H9 (cell line): ENCODE results near the gene DMRT3. TPM values are rescaled to one million over a fixed set of nuclear protein-coding genes. Genes with fewer than 3 reads are reported as not detected.

Experiments
- DNase-seq: peaks from one replicate; pipeline ENCODE4 v3.0.0-alpha.2; 2017
- H2AFZ ChIP-seq: one replicate; pipeline ENCODE4 v1.6.1; 2013; ENCODE audit warnings: mild to moderate bottlenecking, low read length, control low read depth, moderate library complexity
- H2AK5ac ChIP-seq: 2 replicates; pipeline ENCODE4 v1.6.1; 2013; ENCODE audit warnings: low read length, control low read depth, mixed read lengths; ENCODE audit not compliant: insufficient read length
- H2BK120ac ChIP-seq: one replicate; pipeline ENCODE4 v1.6.1; 2013; ENCODE audit warnings: low read depth, mild to moderate bottlenecking, low read length, control low read depth, inconsistent platforms; ENCODE audit not compliant: poor library complexity, severe bottlenecking
- H2BK12ac ChIP-seq: 2 replicates; pipeline ENCODE4 v1.6.1; 2013; ENCODE audit warnings: low read length, control low read depth, mixed read lengths, low read depth; ENCODE audit not compliant: insufficient read length
- H2BK15ac ChIP-seq: 2 replicates; pipeline ENCODE4 v1.6.1; 2013; ENCODE audit warnings: low read depth, low read length, control low read depth
- H2BK20ac ChIP-seq: one replicate; pipeline ENCODE4 v1.6.1; 2013; ENCODE audit warnings: low read depth, mild to moderate bottlenecking, low read length, control low read depth, inconsistent platforms; ENCODE audit not compliant: poor library complexity, severe bottlenecking
- H2BK5ac ChIP-seq: 2 replicates; pipeline ENCODE4 v1.6.1; 2013; ENCODE audit warnings: low read length, control low read depth, mixed read lengths; ENCODE audit not compliant: insufficient read length
- H3K14ac ChIP-seq: 2 replicates; pipeline ENCODE4 v1.6.1; 2013; ENCODE audit warnings: low read length, control low read depth; ENCODE audit not compliant: insufficient read depth
- H3K18ac ChIP-seq: 2 replicates; pipeline ENCODE4 v1.6.1; 2013; ENCODE audit warnings: low read depth, mild to moderate bottlenecking, mixed read lengths, low read length, control low read depth; ENCODE audit not compliant: insufficient read length
- H3K23ac ChIP-seq: 2 replicates; pipeline ENCODE4 v1.6.1; 2013; ENCODE audit warnings: low read length, control low read depth, mixed read lengths, low read depth; ENCODE audit not compliant: insufficient read length
- H3K23me2 ChIP-seq: 2 replicates; pipeline ENCODE4 v1.6.1; 2013; ENCODE audit warnings: low read depth, mild to moderate bottlenecking, mixed read lengths, low read length, control low read depth; ENCODE audit not compliant: insufficient read length, poor library complexity, severe bottlenecking
- H3K27ac ChIP-seq: 2 replicates; pipeline ENCODE4 v1.5.1; 2013; ENCODE audit warnings: low read length, control low read depth, mixed read lengths, low read depth; ENCODE audit not compliant: insufficient read length
- H3K27me3 ChIP-seq: 2 replicates; pipeline ENCODE4 v1.6.1; 2013; ENCODE audit warnings: low read length, control low read depth, inconsistent platforms; ENCODE audit not compliant: insufficient read depth
- H3K4ac ChIP-seq: 2 replicates; pipeline ENCODE4 v1.6.1; 2013; ENCODE audit warnings: low read depth, mild to moderate bottlenecking, control low read depth, inconsistent platforms, low read length, moderate library complexity
- H3K4me1 ChIP-seq: 2 replicates; pipeline ENCODE4 v1.6.1; 2013; ENCODE audit warnings: low read length, control low read depth, inconsistent platforms; ENCODE audit not compliant: insufficient read depth
- H3K4me2 ChIP-seq: 2 replicates; pipeline ENCODE4 v1.6.1; 2013; ENCODE audit warnings: low read length, control low read depth, mixed read lengths; ENCODE audit not compliant: insufficient read length, insufficient read depth
- H3K56ac ChIP-seq: 2 replicates; pipeline ENCODE4 v1.6.1; 2013; ENCODE audit warnings: low read depth, mild to moderate bottlenecking, mixed read lengths, low read length, control low read depth; ENCODE audit not compliant: insufficient read length
- H3K79me1 ChIP-seq: 2 replicates; pipeline ENCODE4 v1.6.1; 2013; ENCODE audit warnings: low read depth, mild to moderate bottlenecking, moderate library complexity, low read length, control low read depth, inconsistent platforms; ENCODE audit not compliant: insufficient read depth, poor library complexity, severe bottlenecking
- H3K79me2 ChIP-seq: 2 replicates; pipeline ENCODE4 v1.6.1; 2013; ENCODE audit warnings: low read length, control low read depth, inconsistent platforms; ENCODE audit not compliant: insufficient read depth
- H3K9ac ChIP-seq: 2 replicates; pipeline ENCODE4 v1.6.1; 2013; ENCODE audit warnings: low read length, control low read depth, mixed read lengths; ENCODE audit not compliant: insufficient read length; ENCODE audit errors: extremely low read depth
- H3K9me3 ChIP-seq: one replicate; pipeline ENCODE4 v1.6.1; 2013; ENCODE audit warnings: low read depth, low read length, inconsistent platforms; ENCODE audit not compliant: control insufficient read depth
- H3T11ph ChIP-seq: one replicate; pipeline ENCODE4 v1.6.1; 2013; ENCODE audit warnings: mild to moderate bottlenecking, low read length, control low read depth, inconsistent platforms
- H4K20me1 ChIP-seq: one replicate; pipeline ENCODE4 v1.6.1; 2013; ENCODE audit not compliant: control insufficient read depth, insufficient read length, insufficient read depth
- H4K5ac ChIP-seq: 2 replicates; pipeline ENCODE4 v1.6.1; 2013; ENCODE audit warnings: low read depth, mild to moderate bottlenecking, mixed read lengths, low read length, control low read depth; ENCODE audit not compliant: insufficient read length
- H4K8ac ChIP-seq: replicated peaks from 2 replicates; pipeline ENCODE4 v1.6.1; 2013; ENCODE audit warnings: low read length, control low read depth, mixed read lengths, low read depth; ENCODE audit not compliant: insufficient read length
- H4K91ac ChIP-seq: 2 replicates; pipeline ENCODE4 v1.6.1; 2013; ENCODE audit warnings: low read depth, mild to moderate bottlenecking, moderate library complexity, mixed read lengths, low read length, control low read depth; ENCODE audit not compliant: insufficient read length
- H3K27ac Mint-ChIP-seq, 3 experiments: 2 replicates in 2 of 3; 3 replicates in 1 of 3; pipeline ENCODE4 v1.8.0; 2020 to 2021; ENCODE audit warnings: mixed read lengths in 3 of 3, mild to moderate bottlenecking in 1 of 3, moderate library complexity in 1 of 3
- H3K27me3 Mint-ChIP-seq: 2 replicates; pipeline ENCODE4 v1.8.0; 2021; ENCODE audit warnings: low read depth, mild to moderate bottlenecking, moderate library complexity, mixed read lengths
- H3K36me3 Mint-ChIP-seq, 3 experiments: 2 replicates in 2 of 3; 3 replicates in 1 of 3; pipeline ENCODE4 v1.8.0; 2020 to 2021; ENCODE audit warnings: low read depth in 3 of 3, mixed read lengths in 3 of 3; ENCODE audit not compliant: insufficient read depth in 1 of 3
- H3K4me1 Mint-ChIP-seq, 2 experiments: 2 replicates each; pipeline ENCODE4 v1.8.0; 2020; ENCODE audit warnings: mixed read lengths in 2 of 2
- H3K4me3 Mint-ChIP-seq, 2 experiments: 2 replicates in 1 of 2; 3 replicates in 1 of 2; pipeline ENCODE4 v1.8.0; 2020 to 2021; ENCODE audit warnings: mild to moderate bottlenecking in 2 of 2, mixed read lengths in 2 of 2, moderate library complexity in 1 of 2
- H3K9me3 Mint-ChIP-seq, 2 experiments: 2 replicates in 1 of 2; 3 replicates in 1 of 2; pipeline ENCODE4 v1.8.0; 2020; ENCODE audit warnings: mild to moderate bottlenecking in 2 of 2, mixed read lengths in 2 of 2, moderate library complexity in 1 of 2
- WGBS: extraction: QIAGEN DNeasy Blood & Tissue Kit; methylation state at CpG from one replicate; pipeline ENCODE4 v1.1.7; 2013; ENCODE audit warnings: missing lambda C conversion rate, low lambda C conversion rate, mixed read lengths; ENCODE audit not compliant: insufficient read length; ENCODE audit errors: extremely low coverage; 5-methylcytosine and 5-hydroxymethylcytosine counted together
- total RNA-seq: library from RNA; stranded (reverse); gene quantifications from 2 replicates; pipeline ENCODE4 v1.2.1, GENCODE V29; 2021
- TF ChIP-seq, protein P1 (sequence below): fragments of 200-600 bp; sonication (generic); conservative IDR thresholded peaks from 3 replicates; pipeline ENCODE4 v1.8.0; 2021; ENCODE audit warnings: antibody characterized with exemption, mild to moderate bottlenecking

DMRT3 gene
- total RNA-seq, 1 experiment from 2014 or later: not detected

DNA sequence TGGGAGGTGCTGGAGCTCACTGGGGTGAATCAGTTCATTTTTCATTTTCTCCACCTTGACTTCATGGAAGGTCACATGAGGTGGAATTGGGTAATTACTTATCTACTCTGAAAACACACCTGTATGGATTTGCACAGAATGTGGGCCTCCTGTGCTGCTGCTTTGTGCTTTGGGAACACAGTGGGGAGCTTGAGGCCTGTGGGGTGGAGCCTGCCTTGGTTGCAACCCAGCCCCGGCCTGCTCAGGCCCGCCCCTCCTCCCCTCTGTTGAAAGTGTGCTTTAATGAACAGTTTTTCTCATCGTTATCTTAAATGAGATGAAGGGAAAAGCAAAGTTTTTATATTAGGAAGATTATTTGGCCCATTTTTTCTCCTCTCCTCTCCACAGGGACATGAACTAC, 28.5 kb upstream of the DMRT3 start:
- no peak overlapping the region for H2BK20ac ChIP-seq
- no peak overlapping the region for H4K5ac ChIP-seq
- no peak overlapping the region for H3K4ac ChIP-seq
- H3K27me3 ChIP-seq: no peaks in the 10 kb centered on the region
- H2AK5ac ChIP-seq: no peak overlapping the region
- H3K9ac ChIP-seq: no peak overlapping the region
- H2BK12ac ChIP-seq: no peak overlapping the region
- no peak overlapping the region for H3K18ac ChIP-seq
- no peak overlapping the region for H2BK120ac ChIP-seq
- H3K23ac ChIP-seq: no peak overlapping the region
- no peak overlapping the region for H2AFZ ChIP-seq
- H3K14ac ChIP-seq: no peak overlapping the region
- TF ChIP-seq, protein P1, sequence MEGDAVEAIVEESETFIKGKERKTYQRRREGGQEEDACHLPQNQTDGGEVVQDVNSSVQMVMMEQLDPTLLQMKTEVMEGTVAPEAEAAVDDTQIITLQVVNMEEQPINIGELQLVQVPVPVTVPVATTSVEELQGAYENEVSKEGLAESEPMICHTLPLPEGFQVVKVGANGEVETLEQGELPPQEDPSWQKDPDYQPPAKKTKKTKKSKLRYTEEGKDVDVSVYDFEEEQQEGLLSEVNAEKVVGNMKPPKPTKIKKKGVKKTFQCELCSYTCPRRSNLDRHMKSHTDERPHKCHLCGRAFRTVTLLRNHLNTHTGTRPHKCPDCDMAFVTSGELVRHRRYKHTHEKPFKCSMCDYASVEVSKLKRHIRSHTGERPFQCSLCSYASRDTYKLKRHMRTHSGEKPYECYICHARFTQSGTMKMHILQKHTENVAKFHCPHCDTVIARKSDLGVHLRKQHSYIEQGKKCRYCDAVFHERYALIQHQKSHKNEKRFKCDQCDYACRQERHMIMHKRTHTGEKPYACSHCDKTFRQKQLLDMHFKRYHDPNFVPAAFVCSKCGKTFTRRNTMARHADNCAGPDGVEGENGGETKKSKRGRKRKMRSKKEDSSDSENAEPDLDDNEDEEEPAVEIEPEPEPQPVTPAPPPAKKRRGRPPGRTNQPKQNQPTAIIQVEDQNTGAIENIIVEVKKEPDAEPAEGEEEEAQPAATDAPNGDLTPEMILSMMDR: no peak
- Mint-ChIP-seq H3K4me1 (peaks cover 9 to 16% of the 10 kb centered on the region in 2 experiments), H3K27me3 (peaks cover 22% of the 10 kb centered on the region), H3K27ac (no peak overlapping the region), H3K36me3 (no peaks in the 10 kb centered on the region), H3K9me3 (no peaks in the 10 kb centered on the region), H3K4me3 (no peak overlapping the region)
- no peak overlapping the region for H3K27ac ChIP-seq
- H3K79me1 ChIP-seq: no peaks in the 10 kb centered on the region
- H3K79me2 ChIP-seq: no peaks in the 10 kb centered on the region
- H2BK5ac ChIP-seq: no peak overlapping the region
- DNase-seq: no peak
- H3K23me2 ChIP-seq: no peaks in the 10 kb centered on the region
- no peak overlapping the region for H3T11ph ChIP-seq
- no CpG with 5 or more reads among the region's 3 CpGs for WGBS
- no peak overlapping the region for H3K56ac ChIP-seq
- H2BK15ac ChIP-seq: no peak overlapping the region
- H3K9me3 ChIP-seq: no peaks in the 10 kb centered on the region
- no peaks in the 10 kb centered on the region for H4K20me1 ChIP-seq
- no peak overlapping the region for H4K91ac ChIP-seq
- no peak overlapping the region for H3K4me2 ChIP-seq
- no peak overlapping the region for H4K8ac ChIP-seq
- peaks cover 3% of the 10 kb centered on the region; the same call in 1 of the 2 replicates for H3K4me1 ChIP-seq
